Medulla oblongata (tissue), 1 donor: ENCODE data around the gene SLC38A6.

Experiments used
- DNase-seq: peaks from one replicate; pipeline ENCODE4 v3.0.0-alpha.2; 2015; ENCODE audit errors: extremely low spot score

The SLC38A6 gene

GRCh38 chr14:60980811-60981632, at the start of gene SLC38A6, which contains the start of gene TRMT5:
Gene SLC38A6 (plus strand): TSS chr14:60981245. CDS start chr14:60981278, 33 bp downstream.
Gene TRMT5 (minus strand): TSS chr14:60981079. CDS start chr14:60980973, 106 bp downstream.
- peak; percentile 94 for DNase-seq

GRCh38 chr14:60933920-60934655, 47.0 kb upstream of the SLC38A6 start:
- no peak for DNase-seq

DNA sequence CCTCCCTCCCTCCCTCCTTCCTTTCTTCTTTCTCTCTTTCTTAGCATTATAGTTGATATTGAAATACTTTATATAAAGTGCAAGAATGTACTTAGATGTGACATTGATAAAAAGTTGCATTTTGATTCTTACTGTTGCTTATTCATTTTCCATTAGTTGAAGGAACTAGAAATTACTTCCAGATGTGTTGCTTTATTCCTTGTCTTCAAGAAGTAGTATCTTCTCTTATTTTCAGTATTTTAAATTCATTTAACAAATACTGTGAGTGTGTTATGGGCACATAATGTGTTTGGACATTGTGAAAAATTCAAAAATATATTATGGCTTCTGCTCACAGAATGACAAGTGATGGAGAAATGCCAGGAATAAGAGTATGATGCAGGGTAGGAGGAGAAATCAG, 45.7 kb upstream of the SLC38A6 start:
- DNase-seq = no peak

GRCh38 chr14:60943637-60944032, 37.4 kb upstream of the SLC38A6 start:
- DNase-seq = no peak

DNA sequence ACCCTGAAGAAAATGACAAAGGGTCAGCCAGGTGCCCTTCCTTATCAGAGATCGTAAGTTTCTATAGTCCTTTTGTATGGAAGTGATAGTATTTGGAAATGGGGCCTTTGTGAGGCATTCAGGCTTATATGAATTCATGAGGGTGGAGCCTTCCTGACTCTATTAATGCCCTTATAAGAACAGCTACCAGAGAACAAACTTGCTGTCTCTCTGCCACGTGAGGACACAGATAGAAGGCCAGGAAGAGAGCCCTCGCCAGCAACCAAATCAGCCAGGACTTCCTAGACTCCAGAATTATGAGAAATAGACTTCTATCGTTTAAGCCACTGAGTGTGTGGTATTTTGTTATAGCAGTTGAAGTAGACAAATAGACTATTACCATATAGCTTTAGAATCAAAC, 36.8 kb upstream of the SLC38A6 start:
- DNase-seq = no peak

DNA sequence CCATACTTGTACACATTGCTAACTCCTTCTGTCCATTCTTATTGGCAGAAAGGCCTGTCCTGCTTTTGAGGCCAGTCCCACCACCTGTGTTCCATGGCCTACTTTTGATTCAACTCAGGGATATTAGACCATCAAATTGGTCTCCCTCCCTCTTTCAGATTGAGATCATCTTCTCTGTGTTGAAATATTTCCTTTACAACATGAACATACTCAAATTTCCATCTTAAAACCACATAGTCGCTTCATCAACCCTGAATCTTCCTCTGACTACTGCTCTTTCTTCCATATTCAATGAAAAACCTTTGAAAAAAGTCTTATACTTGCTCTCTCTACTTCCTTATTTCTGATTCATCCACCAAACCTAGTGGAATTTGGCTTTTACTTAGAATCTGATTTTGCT, 35.1 kb upstream of the SLC38A6 start:
- DNase-seq = no peak

- DNase-seq = no peak
Measured at GRCh38 chr14:60946773-60947172, 34.3 kb upstream of the SLC38A6 start.

- DNase-seq = no peak
Measured at GRCh38 chr14:60951776-60952435, 29.1 kb upstream of the SLC38A6 start.

GRCh38 chr14:60956202-60956601, 24.8 kb upstream of the SLC38A6 start:
- no peak for DNase-seq

GRCh38 chr14:60956632-60957031, 24.4 kb upstream of the SLC38A6 start:
- DNase-seq = no peak

DNA sequence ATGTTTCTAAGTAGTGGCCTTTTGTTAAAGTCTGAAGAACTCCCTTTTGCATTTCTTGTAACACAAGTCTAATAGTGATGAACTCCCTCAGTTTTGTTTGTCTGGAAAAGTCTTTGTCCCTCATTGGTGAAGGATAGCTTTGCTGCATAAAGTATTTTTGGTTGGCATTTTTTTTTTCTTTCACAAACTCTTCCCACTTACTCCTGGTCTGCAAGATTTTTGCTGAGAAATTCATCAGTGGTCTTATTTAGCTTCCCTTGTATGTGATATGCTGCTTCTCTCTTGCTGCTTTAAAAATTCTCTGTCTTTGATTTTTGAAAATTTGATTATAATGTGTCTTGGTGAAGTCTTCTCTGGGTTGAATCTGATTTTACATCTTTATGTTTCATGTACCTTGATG, 22.9 kb upstream of the SLC38A6 start:
- no peak for DNase-seq

GRCh38 chr14:60963761-60964160, 17.3 kb upstream of the SLC38A6 start:
- DNase-seq = no peak

DNA sequence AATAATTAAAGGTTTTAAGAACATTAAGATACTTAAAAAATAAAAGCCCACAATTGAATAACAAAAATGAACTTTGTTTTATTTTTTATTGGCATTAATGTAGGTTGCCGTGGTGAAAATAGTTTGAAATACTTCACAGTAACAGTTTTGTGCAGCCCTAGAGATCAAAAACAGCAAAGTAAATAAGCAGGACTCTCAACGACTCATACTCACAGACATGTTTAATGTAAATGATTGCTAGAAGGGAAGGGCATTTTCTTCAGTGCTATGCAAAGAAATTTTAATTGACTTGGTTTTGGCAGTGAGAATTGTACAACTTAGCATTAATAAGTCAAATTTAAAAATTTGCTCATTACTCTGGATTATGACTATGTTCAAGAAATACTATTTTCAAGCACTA, 16.1 kb upstream of the SLC38A6 start:
- no peak for DNase-seq

DNA sequence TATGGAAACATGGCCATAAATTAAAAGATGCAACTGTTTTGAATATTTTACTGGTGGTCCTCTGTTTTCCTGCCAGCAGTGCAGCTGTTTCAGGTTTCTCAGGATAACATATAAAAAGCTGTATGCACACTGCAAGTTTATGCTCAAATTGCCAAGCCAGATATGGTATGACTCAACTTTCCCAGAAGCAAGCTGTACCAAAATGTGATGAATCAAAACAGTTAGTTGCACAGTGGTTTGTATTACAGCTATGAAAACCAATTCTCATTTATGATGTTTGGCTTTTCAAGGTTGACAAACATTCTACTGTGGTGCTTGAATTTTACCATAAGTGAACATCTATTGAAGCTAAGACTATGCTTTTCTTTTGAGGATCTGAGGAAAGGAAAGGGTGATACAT, 15.6 kb upstream of the SLC38A6 start:
- no peak for DNase-seq

DNA sequence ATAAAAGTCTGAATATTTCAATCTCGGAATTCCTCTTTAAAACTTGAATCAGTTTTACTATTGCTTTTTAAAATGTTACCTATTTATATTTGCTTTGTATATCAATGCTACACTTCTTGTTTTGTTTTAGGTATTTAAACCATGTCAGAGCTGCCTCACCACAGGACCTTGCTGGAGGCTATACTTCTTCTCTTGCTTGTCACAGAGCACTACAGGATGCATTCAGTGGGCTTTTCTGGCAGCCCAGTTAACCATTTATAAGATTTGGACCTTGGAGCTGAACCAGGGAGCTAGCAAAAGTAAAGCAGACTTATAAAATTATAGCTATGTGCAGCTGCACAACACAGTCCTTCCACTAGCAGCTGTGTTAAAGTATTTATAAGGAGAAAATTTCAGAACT, 12.9 kb upstream of the SLC38A6 start:
- DNase-seq = no peak

GRCh38 chr14:60968671-60969070, 12.4 kb upstream of the SLC38A6 start:
- DNase-seq = no peak

- DNase-seq = no peak
Measured at GRCh38 chr14:60970146-60970545, 10.9 kb upstream of the SLC38A6 start.

- no peak for DNase-seq
Measured at GRCh38 chr14:60971271-60971670, 9.8 kb upstream of the SLC38A6 start.

DNA sequence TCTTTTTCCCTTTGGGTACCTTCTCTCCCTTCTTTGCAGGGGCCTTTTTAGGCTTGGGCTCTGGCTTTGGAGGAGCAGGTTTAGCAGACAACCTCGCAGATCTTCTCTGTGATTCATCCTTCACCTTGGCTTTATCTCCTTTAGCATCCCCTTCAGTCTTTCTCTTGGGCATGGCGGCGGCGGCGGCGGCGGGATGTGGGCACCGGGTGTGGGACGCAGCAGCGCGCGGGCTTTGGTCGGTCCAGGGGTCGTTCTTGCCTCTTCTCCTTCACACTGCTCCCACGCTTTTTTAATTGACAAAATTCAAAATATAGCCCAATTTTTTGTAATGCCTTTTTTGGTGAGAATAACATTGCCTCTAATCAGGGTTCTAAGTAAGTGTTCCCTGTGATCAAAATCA, 8.8 kb upstream of the SLC38A6 start:
- DNase-seq = no peak

GRCh38 chr14:60973070-60973469, 8.0 kb upstream of the SLC38A6 start:
- DNase-seq = no peak

- no peak for DNase-seq
Measured at GRCh38 chr14:60974090-60974651, 6.9 kb upstream of the SLC38A6 start.

DNA sequence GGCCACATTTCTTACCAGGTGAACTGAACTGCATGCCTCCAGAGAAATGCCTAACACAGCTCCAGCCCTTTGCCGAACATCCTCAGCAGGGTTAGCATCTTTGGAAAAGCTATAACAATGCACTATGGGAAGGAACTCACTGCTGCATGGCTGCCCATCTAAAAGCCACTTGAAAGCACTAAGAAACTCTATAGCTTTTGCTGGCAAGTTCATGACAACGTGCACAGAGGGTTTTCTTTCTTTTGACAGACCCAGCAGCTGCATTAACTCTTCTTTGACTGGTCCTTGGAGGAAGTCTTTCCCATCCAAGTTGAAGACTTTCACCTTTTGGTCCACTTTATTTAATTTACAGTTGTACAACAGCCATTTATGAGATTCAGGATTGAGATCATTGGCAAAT, 5.5 kb upstream of the SLC38A6 start:
- no peak for DNase-seq
